Heart right ventricle (tissue), 16 donors: ENCODE data around the gene GLO1. TPM values are rescaled to one million over a fixed set of nuclear protein-coding genes. Genes with fewer than 3 reads are reported as not detected.

Experiments
- ATAC-seq, 8 donors: fragments of 200-7000 bp; cut with Tn5 transposase; one replicate each; pipeline ENCODE4 v1.9.1; 2020; ENCODE audit warnings: mild to moderate bottlenecking in 8 of 8, moderate library complexity in 8 of 8, moderate number of reproducible peaks in 1 of 8
- DNase-seq, 2 donors: peaks; one replicate each; pipeline ENCODE4 v3.0.0-alpha.2; 2020
- H3K27ac ChIP-seq, 10 donors: fragments of 200-600 bp; sonication (generic) in 2 of 10; one replicate each; pipeline versions ENCODE4 v1.5.0 to v1.8.0; 2020 to 2022; ENCODE audit warnings: mild to moderate bottlenecking in 3 of 10
- H3K27me3 ChIP-seq, 7 donors: fragments of 200-600 bp; one replicate each; pipeline ENCODE4 v1.8.0; 2021 to 2022; ENCODE audit warnings: mild to moderate bottlenecking in 2 of 7
- H3K36me3 ChIP-seq, 9 donors: fragments of 200-600 bp; sonication (generic) in 1 of 9; one replicate each; pipeline versions ENCODE4 v1.5.0 to v1.8.0; 2020 to 2022; ENCODE audit warnings: mild to moderate bottlenecking in 2 of 9
- H3K4me1 ChIP-seq, 9 donors: fragments of 200-600 bp; sonication (generic) in 1 of 9; one replicate each; pipeline versions ENCODE4 v1.5.0 to v1.8.0; 2020 to 2022; ENCODE audit warnings: mild to moderate bottlenecking in 4 of 9
- H3K4me3 ChIP-seq, 10 donors: fragments of 200-600 bp; sonication (generic) in 2 of 10; one replicate each; pipeline versions ENCODE4 v1.5.0 to v1.8.0; 2020 to 2022; ENCODE audit warnings: mild to moderate bottlenecking in 7 of 10, moderate library complexity in 2 of 10
- H3K9me3 ChIP-seq, 11 donors: fragments of 200-600 bp in 10 of 11; sonication (generic) in 2 of 11; one replicate each; pipeline versions ENCODE4 v1.5.0 to v1.8.0; 2013 to 2022; ENCODE audit warnings: mild to moderate bottlenecking in 2 of 11, control low read depth in 1 of 11, moderate library complexity in 1 of 11
- CTCF ChIP-seq, 9 donors: fragments of 200-600 bp; sonication (generic) in 2 of 9; IDR thresholded peaks; one replicate each; pipeline versions ENCODE4 v1.5.0 to v1.8.0; 2021 to 2022; ENCODE audit warnings: antibody characterized with exemption in 9 of 9, mild to moderate bottlenecking in 5 of 9, moderate library complexity in 1 of 9
- WGBS, 2 donors: extraction: QIAGEN DNeasy Blood & Tissue Kit; methylation state at CpG; one replicate each; pipeline ENCODE4 v1.1.7; 2013; ENCODE audit warnings: inconsistent platforms in 1 of 2; 5-methylcytosine and 5-hydroxymethylcytosine counted together
- intact Hi-C, 10 donors: fragments of 100-400 bp; cut with DNase I; formaldehyde crosslinking; loops; one replicate each; pipeline versions ENCODE4 v1.11.1 to v1.14.2; 2022
- polyA plus RNA-seq, 2 donors: library from polyadenylated mRNA; stranded (reverse); fragments of 200-250 nt; gene quantifications; one replicate each; pipeline ENCODE4 v1.2.3, GENCODE V29; 2013
- total RNA-seq, 10 donors: library from RNA; stranded (reverse); fragmentation: NEBNext Ultra II Directional in 3 of 10; extraction: Animal tissue kit (Norgen Biotek cat#: 25700) in 3 of 10; gene quantifications; one replicate each; pipeline versions ENCODE4 v1.2.1 to v1.2.4, GENCODE V29; 2021 to 2023
- donor health status: Arrhythmogenic right ventricular cardiomyopathy.
- donor health status: ischemic (EF 13 %, LVEDD 7.1; RV severe dilation, severe dysfunction).
- donor health status: healthy with polysubstance abuse.
- donor health status: DM: no; HTN: yes; CAD: no.
- donor health status: DM: no; HTN: no; CAD: no.
- donor health status: ischemic (EF 25% LVEDD 6.9; RV normal size, moderate dysfunction).
- donor health status: ischemic (EF 25% LVEDD 5.7; RV mildly dilated, moderate dysfunction).
- donor health status: healthy.
- donor health status: DM: yes; HTN: yes; CAD: no.
- donor health status: Ischemic cardiomyopathy.
- donor health status: ischemic (EF 35%, LVEDD 5.7; RV mildly dilated, moderate dysfunction).
- donor health status: nonischemic (EF 11% LVEDD 7.7; RV severe dilation, severe dysfunction).
- donor health status: DM: yes; HTN: yes; CAD: no.
- donor health status: PGD.
- donor health status: ischemic (EF 29% LVEDD 5.4; RV normal size, mild dysfunction).
- donor health status: nonischemic (EF 23%, LVEDD 6.1; RV moderate dilation, normal function).

Gene GLO1
- total and polyA plus RNA-seq, 12 donors = 50.2 to 96.1 (median 80.6) TPM

- Histone ChIP-seq H3K27ac (peak overlapping the region in 1 of 10 donors; percentile 27), H3K4me3 (no peak overlapping the region)
- WGBS, 2 donors = 48 to 59% methylated on average over 1 of the region's 1 CpG
Observed at GRCh38 chr6:38644951-38645350, 58.0 kb downstream of the GLO1 start.

GRCh38 chr6:38640216-38640909 lies 62.6 kb downstream of the GLO1 start:
- 6 to 8% methylated on average over 32 of the region's 32 CpGs for WGBS, 2 donors
- H3K36me3 ChIP-seq = no peaks in the 10 kb centered on the region
- intact Hi-C loops = no loop called here

More at GRCh38 chr6:38644951-38645350, 58.0 kb downstream of the GLO1 start:
- Histone ChIP-seq H3K9me3 (no peaks in the 10 kb centered on the region), H3K4me1 (peaks cover 7 to 31% (median 14%) of the 10 kb centered on the region in 9 donors), H3K27me3 (no peaks in the 10 kb centered on the region), H3K36me3 (peaks cover 0 to 2% (median 0%) of the 10 kb centered on the region in 9 donors)
- no peak for DNase-seq
- ATAC-seq = no peak
- intact Hi-C loops = no loop called here
- no peak for TF ChIP-seq CTCF (IDR thresholded peaks at IDR 0.05)

GRCh38 chr6:38639498-38640215 lies 63.3 kb downstream of the GLO1 start, which contains the start of gene BTBD9:
Gene BTBD9 (minus strand): TSS chr6:38639929.
- no peaks in the 10 kb centered on the region for H3K36me3 ChIP-seq
- no peaks in the 10 kb centered on the region for H3K9me3 ChIP-seq
- no peak for TF ChIP-seq CTCF (IDR thresholded peaks at IDR 0.05)
- peak within 1 kb of the TSS; percentile 92 to 98 (median 96) for H3K27ac ChIP-seq
- intact Hi-C loops = loop anchor here in 2 of 10 donors (5.0 kb wide), 2 partner anchors 37 to 63 kb away; partner anchors contain the start of gene GLO1 (in 1 of the 2)
- peaks cover 7 to 47% (median 28%) of the 10 kb centered on the region in 9 donors for H3K4me1 ChIP-seq
- 0 to 1% methylated on average over 77 to 82 of the region's 82 CpGs for WGBS, 2 donors
- peak; percentile 90 to 95 (median 94) for ATAC-seq
- peak; percentile 84 for DNase-seq
- peak within 1 kb of the TSS; percentile 61 to 98 (median 87) for H3K4me3 ChIP-seq
- H3K27me3 ChIP-seq = no peaks in the 10 kb centered on the region

More at GRCh38 chr6:38640216-38640909, 62.6 kb downstream of the GLO1 start:
- Histone ChIP-seq H3K4me1 (peaks cover 7 to 46% (median 27%) of the 10 kb centered on the region in 9 donors), H3K27me3 (no peaks in the 10 kb centered on the region), H3K4me3 (peak overlapping the region; percentile 61 to 98 (median 87)), H3K9me3 (no peaks in the 10 kb centered on the region), H3K27ac (peak overlapping the region; percentile 92 to 98 (median 96))
- DNase-seq (no peak), ATAC-seq (no peak)
- TF ChIP-seq CTCF (IDR thresholded peaks at IDR 0.05) = no peak

GRCh38 chr6:38638941-38639497 lies 63.9 kb downstream of the GLO1 start:
- WGBS, 2 donors = 4% methylated on average over 15 of the region's 15 CpGs
- TF ChIP-seq CTCF (IDR thresholded peaks at IDR 0.05) = no peak
- Histone ChIP-seq H3K36me3 (no peaks in the 10 kb centered on the region), H3K9me3 (no peaks in the 10 kb centered on the region), H3K4me3 (peak overlapping the region; percentile 61 to 98 (median 87)), H3K27me3 (no peaks in the 10 kb centered on the region), H3K4me1 (peaks cover 7 to 50% (median 35%) of the 10 kb centered on the region in 9 donors), H3K27ac (peak overlapping the region; percentile 92 to 98 (median 96))
- peak in 1 of 2 donors; percentile 50 for DNase-seq
- peak; percentile 8 to 78 (median 66) for ATAC-seq
- intact Hi-C loops = loop anchor here in 2 of 10 donors (5.0 kb wide), 2 partner anchors 37 to 63 kb away; partner anchors contain the start of gene GLO1 (in 1 of the 2)
